Hematopoietic multipotent progenitor cell treated with erythropoietin and hydrocortisone succinate and interleukin-3 and kit ligand, for 8 days (in vitro differentiated cells): ENCODE results near the gene RHOJ.
"Not testable (repeated sequence)": the region's sequence is repeated elsewhere in the genome, so short reads cannot be mapped to it uniquely, and the experiment has no call there.

Source experiments
- DNase-seq: peaks from one replicate; pipeline ENCODE4 v3.0.0-alpha.2; 2015

The RHOJ gene

GRCh38 chr14:63269561-63270225 lies 65.5 kb downstream of the RHOJ start:
- no peak for DNase-seq

GRCh38 chr14:63273129-63273528 lies 68.9 kb downstream of the RHOJ start:
- no peak for DNase-seq

- no peak for DNase-seq
These were observed 69.7 kb downstream of the RHOJ start for GRCh38 chr14:63273717-63274655.

GRCh38 chr14:63275611-63276010 lies 71.4 kb downstream of the RHOJ start:
- no peak for DNase-seq

- no peak for DNase-seq
These were observed 71.8 kb downstream of the RHOJ start for GRCh38 chr14:63276016-63276415.

GRCh38 chr14:63276492-63277342 lies 72.5 kb downstream of the RHOJ start:
- peak; percentile 46 for DNase-seq

- no peak for DNase-seq
These were observed 73.4 kb downstream of the RHOJ start for GRCh38 chr14:63277591-63278183.

GRCh38 chr14:63279933-63280332 lies 75.7 kb downstream of the RHOJ start:
- not testable (repeated sequence) for DNase-seq

GRCh38 chr14:63282997-63283883 lies 79.0 kb downstream of the RHOJ start:
- DNase-seq, result no peak

GRCh38 chr14:63283884-63284248 lies 79.6 kb downstream of the RHOJ start:
- DNase-seq, result no peak

GRCh38 chr14:63286071-63286470 lies 81.8 kb downstream of the RHOJ start:
- no peak for DNase-seq

- DNase-seq, result no peak
These were observed 83.6 kb downstream of the RHOJ start for GRCh38 chr14:63287666-63288483.

- no peak for DNase-seq
These were observed 84.6 kb downstream of the RHOJ start for GRCh38 chr14:63288853-63289252.

- no peak for DNase-seq
These were observed 86.6 kb downstream of the RHOJ start for GRCh38 chr14:63290741-63291430.

- DNase-seq, result no peak
These were observed 88.6 kb downstream of the RHOJ start for GRCh38 chr14:63292805-63293204.

GRCh38 chr14:63295231-63295685 lies 91.0 kb downstream of the RHOJ start:
- DNase-seq, result no peak

GRCh38 chr14:63296060-63296563 lies 91.9 kb downstream of the RHOJ start:
- DNase-seq, result no peak

GRCh38 chr14:63297372-63298063 lies 93.3 kb downstream of the RHOJ start:
- DNase-seq, result no peak
